Cardiac fibroblast (primary cell): Measurements from ENCODE around the gene PSMB5.

Experiments used
- DNase-seq, 2 donors: peaks; one replicate each; pipeline versions ENCODE4 v3.0.0 to v3.0.0-alpha.2; 2010; ENCODE audit warnings: low read depth in 2 of 2
- H3K4me3 ChIP-seq, 2 donors: replicated peaks in 1 of 2; 1 replicate in 1 of 2; 2 replicates in 1 of 2; pipeline ENCODE4 v1.5.1; 2011; ENCODE audit warnings: low read depth in 2 of 2, low read length in 2 of 2, mild to moderate bottlenecking in 2 of 2, moderate library complexity in 1 of 2
- TF ChIP-seq, protein P1 (sequence below): IDR thresholded peaks from one replicate; pipeline ENCODE4 v1.5.1; 2011; ENCODE audit warnings: low read depth, mild to moderate bottlenecking, low read length, inconsistent platforms

The PSMB5 gene

GRCh38 chr14:23067847-23068788, 33.4 kb upstream of the PSMB5 start:
- H3K4me3 ChIP-seq = peak overlapping the region in 1 of 2 donors; percentile 9
- TF ChIP-seq, protein P1, sequence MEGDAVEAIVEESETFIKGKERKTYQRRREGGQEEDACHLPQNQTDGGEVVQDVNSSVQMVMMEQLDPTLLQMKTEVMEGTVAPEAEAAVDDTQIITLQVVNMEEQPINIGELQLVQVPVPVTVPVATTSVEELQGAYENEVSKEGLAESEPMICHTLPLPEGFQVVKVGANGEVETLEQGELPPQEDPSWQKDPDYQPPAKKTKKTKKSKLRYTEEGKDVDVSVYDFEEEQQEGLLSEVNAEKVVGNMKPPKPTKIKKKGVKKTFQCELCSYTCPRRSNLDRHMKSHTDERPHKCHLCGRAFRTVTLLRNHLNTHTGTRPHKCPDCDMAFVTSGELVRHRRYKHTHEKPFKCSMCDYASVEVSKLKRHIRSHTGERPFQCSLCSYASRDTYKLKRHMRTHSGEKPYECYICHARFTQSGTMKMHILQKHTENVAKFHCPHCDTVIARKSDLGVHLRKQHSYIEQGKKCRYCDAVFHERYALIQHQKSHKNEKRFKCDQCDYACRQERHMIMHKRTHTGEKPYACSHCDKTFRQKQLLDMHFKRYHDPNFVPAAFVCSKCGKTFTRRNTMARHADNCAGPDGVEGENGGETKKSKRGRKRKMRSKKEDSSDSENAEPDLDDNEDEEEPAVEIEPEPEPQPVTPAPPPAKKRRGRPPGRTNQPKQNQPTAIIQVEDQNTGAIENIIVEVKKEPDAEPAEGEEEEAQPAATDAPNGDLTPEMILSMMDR = no peak
- no peak for DNase-seq

DNA sequence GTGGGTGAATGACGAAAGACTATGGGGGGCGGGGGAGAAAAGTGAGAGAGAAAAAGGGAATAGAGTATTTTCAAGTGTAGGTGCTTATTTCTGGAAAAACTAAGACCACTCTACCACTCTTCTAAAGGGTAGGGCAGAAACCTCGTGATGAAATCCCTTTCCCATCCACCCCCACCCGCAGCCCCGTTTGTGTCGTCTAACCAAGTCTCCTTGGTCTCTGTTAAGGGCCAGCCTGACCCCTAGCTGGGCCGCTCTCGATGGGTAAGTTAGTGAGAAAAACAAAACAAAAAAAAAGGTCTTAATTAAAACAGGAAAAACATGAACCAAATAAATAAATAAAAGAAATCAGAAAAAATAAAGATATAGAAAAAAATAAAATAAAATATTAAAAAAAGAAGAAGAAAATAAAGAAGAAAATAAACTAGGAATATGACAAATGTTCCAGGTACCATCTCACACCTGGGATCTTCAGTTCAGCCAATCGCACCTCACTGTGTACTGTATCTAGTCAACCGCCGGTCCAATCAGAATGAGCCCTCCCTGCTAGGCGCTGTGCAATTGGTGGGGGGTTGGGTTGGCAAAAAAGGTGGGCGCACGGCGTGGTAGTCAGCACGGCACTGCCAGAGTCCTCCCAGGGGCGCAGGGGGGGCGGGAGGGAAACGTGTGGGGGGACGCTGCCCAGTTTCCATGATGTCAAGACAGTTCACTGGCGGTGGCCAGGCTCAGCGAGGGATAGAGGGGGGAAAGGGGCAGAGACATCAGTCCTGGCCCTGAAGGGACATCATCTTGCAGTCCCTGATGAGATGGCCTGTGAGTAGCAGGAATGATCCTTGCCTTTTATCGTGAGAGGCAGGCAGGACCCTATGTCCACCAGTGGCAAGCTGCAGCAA, 32.4 kb upstream of the PSMB5 start:
- H3K4me3 ChIP-seq = no peak overlapping the region
- no peak for DNase-seq
- TF ChIP-seq, protein P1 = no peak

- TF ChIP-seq, protein P1 = no peak
- no peak overlapping the region for H3K4me3 ChIP-seq
These were observed 31.7 kb upstream of the PSMB5 start for GRCh38 chr14:23066368-23066767.

GRCh38 chr14:23063601-23064000, 28.9 kb upstream of the PSMB5 start:
- TF ChIP-seq, protein P1 = no peak
- H3K4me3 ChIP-seq = no peak overlapping the region
- no peak for DNase-seq

More at GRCh38 chr14:23066368-23066767, 31.7 kb upstream of the PSMB5 start:
- no peak for DNase-seq

DNA sequence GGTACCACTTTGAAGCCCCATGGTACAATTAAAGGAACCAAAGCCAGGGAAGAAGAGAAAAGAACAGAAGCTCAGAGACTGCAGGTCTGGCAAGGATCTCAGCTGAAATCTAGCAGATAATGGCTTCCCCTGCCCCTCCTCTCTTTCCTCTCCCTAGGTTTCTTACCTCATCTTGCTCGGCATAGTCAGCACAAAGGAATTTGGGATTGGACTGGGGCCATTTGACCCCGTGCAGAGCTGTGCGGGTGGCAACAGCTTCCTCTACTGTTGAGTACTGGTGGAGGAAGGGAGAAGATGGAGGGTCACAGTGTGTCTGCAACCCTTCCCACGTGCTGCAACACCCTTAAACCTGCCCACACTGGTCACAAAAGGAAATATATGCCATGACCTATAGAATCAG, 27.3 kb upstream of the PSMB5 start:
- TF ChIP-seq, protein P1 = no peak
- peak; percentile 95 to 96 for DNase-seq
- H3K4me3 ChIP-seq = no peak overlapping the region

DNA sequence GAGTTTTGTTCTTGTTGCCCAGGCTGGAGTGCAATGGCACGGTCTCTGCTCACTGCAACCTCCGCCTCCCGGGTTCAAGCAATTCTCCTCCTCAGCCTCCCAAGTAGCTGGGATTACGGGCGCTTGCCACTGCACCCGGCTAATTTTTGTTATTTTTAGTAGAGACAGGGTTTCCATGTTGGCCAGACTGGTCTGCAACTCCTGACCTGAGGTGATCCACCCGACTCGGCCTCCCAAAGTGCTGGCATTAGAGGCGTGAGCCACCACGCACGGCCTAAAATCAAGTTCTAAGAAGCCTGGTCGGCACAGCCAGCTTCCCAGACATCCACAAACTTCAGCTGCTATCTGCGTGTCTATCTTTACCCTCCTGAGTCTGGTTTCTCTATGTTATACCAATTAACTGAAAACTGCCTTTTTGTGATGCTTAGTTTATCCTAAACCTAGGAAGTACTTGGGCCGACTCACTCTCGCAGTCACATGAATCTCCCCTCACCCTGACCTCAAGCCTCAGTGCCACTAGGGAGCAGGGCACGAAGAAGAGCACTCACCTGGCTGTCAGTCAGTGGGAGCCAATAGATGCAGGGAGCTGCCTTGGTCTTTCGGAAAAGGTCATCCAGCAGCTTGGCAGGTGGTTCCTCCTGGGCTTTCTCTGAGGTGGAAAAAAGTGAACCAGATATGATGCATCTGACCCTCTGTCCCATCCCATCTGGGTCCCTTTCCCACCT, 26.0 kb upstream of the PSMB5 start:
- TF ChIP-seq, protein P1 = no peak
- no peak for DNase-seq
- no peak overlapping the region for H3K4me3 ChIP-seq
